HG03558 (cell line): ENCODE results near the gene FOXD1.
"Not testable (repeated sequence)": the region's sequence is repeated elsewhere in the genome, so short reads cannot be mapped to it uniquely, and the experiment has no call there.

Source experiments
- ATAC-seq: cut with Tn5 transposase; IDR thresholded peaks from one replicate; pipeline ENCODE4 v1.9.1; 2021; ENCODE audit warnings: moderate number of reproducible peaks; ENCODE audit not compliant: unreplicated experiment; ENCODE audit errors: extremely low read depth

FOXD1 gene

DNA sequence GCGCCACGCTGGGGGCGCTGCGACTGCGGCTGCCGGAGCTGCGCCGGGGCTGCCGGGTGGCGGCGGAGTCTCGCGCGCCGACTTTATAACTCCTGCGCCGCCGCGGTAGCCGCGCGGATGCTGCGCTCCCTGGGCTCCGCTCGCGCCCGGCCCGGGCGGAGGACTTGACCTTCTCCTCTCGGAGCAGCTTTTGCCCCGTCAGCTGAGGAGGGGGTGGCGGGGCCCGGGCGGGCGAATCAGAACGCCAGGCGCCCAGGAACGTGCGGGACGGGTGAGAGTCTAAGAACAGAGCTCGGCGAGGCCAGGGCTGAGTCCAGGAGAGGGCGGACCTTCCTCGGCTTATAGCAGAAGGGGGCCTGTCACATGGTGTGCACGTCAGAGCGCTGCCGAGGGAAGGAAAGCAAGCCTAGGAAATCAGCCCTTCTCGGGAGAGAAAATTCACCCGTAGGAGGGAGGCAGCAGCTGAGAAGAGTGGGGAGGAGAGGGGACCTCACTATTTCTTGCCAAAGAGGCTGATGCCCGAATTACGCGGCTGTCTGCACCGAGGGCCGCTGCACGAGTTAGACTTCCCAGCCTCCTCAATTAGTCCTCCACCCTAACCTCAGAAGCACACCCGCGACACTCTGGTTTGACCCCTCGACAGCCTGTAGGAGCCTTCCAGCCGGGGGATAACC lies at the start of gene FOXD1:
Gene FOXD1 (minus strand): TSS at position 315 of the 674 bp plus-strand sequence. CDS start 415 bp downstream, outside the sequence.
- ATAC-seq: no peak

DNA sequence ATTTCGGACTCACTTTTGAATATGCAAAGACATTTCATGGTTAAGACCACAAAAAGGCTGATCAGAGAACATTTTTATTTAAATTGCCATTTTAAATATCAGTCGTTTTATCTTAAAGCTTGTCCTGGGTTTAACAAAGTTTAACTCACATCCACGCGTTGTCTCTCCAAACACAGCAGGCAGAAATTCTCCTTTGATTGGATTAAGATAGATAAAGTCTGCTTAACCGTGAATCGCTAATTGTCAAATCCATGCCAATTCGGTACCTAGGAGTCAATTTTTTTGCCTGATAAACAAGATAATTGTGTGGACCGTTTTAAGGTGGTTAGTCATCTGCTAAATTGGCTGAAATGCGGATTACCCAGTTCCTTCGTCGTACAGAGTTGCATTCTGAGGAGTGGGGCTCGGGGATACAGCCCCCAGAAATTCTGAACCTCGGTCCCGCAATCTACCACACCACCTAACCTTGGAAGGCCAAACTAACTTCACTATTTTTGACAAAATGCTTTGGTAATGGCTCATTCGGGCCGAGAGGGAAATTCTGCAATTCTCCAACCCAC lies 49.0 kb upstream of the FOXD1 start:
- ATAC-seq: no peak

DNA sequence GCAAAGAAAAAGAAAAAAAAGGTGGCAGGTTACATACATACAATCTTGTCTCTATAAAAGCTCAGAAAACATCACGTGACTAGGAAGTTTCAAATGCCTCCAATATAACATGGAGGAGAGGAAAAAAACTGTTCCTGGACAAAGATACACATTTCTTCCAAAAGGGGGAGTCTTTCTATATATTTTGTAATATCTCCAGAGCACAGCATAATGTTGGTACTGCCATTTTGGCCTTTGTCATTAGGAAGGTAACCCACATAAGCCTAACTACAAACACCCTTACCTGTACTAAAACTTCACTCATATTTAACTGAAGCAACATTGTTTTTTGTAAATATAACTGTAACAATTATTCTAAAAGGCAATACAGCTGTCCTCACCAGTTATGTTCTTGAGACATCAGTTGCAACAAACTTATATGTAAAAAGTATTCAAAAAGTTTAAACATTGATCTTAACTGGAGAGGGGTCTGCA lies 48.4 kb upstream of the FOXD1 start:
- ATAC-seq: no peak

DNA sequence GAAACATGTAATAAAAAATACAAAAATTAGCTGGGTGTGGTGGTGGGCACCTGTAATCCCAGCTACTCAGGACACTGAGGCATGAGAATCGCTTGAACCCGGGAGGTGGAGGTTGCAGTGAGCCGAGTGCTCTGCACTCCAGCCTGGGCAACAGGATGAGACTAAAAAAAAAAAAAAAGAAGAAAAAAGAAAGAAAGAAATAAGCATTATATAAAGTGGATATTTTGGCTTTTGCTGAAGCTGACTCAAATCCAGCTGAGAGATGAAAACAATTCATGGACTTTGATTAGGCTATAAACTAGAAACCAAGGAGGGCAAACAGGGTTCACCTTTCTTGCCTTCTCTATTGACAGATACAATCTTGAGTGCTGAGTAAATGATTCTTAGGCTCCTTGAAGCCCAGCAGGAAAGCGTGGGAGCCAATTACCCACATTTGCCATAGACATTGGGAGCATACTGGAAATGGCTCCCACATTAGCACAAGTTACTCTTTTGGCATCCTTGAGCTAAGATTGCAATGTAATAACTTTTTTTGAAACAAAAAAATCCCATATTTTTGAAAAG lies 47.3 kb upstream of the FOXD1 start:
- no peak for ATAC-seq

DNA sequence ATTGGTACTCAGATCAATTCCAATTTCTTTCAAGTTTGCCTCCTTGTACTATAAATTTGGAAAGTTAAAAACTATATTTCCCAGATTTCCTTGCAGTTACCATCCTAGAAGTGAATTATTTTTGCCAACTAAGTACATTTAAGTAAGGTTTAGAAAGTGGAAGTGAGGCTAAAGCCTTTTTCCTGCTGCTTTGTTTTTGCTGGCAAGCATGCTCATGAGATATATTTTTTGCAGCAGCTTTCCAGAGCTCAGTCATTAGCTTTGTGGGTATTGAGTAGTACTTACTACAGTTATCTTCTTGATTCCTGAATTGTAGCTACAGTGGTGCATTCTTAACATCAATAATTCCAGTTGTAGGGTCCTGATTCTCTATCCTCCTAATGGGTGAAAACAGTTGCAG lies 46.1 kb upstream of the FOXD1 start:
- ATAC-seq: no peak

DNA sequence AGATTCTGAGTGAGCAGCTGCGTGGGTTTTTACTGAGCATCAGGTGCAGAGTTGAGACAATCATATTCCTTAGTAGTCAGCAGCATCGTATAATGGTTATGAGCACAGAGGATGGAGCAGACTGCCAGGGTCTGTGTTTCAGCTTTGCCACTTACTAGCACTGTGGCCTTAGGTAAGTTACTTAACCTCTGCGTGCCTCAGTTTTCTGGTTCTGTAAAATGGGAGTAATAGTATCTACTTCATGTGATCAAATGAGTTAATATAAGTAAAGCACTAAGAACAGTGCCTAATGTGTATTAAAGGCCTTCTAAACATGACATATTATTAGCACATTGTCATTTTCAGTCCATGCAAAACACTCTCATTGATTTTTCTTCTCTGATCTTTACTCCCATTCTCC lies 44.8 kb upstream of the FOXD1 start:
- no peak for ATAC-seq

DNA sequence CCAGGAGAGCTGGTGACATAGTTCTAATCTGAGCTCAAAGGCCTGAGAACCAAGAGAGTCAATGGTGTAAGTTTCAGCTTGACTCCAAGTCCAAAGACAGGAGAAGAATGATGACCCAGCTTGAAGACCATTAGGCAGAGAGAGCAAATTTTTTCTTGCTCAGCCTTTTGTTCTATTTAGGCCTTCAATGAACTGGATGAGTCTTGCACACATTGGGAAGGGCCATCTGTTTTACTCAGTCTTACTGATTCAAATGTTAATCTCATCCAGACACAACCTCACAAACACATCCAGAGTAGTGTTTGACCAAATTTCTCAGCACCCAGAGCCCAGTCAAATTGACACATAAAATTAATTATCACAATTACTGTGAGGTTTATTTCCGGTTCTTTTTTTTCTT lies 42.6 kb upstream of the FOXD1 start:
- no peak for ATAC-seq

DNA sequence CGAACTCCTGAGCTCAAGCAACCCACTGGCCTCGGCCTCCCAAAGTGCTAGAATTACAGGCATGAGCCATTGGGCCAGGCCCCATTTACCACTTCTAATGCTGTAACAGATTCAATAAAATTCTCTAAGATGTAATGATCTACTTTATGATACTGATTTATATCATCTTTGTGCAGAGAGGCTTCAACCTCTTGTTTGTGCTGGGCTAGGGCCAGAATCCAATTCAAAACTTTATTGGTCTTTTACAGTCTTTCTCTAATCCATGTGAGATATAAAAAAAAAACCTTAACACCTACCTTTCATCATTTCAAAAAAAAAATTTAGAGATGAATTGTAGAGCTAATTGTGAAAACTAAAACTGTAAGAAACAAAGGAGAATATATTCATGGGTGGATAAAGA lies 41.5 kb upstream of the FOXD1 start:
- no peak for ATAC-seq

DNA sequence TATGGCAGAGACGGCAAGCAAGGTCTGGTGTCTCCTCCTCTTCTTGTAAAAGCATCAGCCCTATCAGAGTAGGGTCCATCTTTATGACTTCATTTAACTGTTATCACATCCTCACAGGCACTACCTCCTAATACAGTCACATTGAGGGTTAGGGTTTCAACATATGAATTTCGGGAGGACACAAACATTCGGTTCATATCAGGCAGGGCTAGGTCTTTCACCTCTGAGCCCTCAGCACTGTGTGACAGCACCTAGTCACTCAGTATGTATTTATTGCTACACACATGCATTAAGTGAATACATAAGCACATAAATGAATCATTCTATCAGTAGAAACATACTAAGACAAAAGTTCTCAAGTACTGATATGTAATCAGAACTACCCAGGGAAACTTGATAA lies 40.2 kb upstream of the FOXD1 start:
- ATAC-seq: no peak

DNA sequence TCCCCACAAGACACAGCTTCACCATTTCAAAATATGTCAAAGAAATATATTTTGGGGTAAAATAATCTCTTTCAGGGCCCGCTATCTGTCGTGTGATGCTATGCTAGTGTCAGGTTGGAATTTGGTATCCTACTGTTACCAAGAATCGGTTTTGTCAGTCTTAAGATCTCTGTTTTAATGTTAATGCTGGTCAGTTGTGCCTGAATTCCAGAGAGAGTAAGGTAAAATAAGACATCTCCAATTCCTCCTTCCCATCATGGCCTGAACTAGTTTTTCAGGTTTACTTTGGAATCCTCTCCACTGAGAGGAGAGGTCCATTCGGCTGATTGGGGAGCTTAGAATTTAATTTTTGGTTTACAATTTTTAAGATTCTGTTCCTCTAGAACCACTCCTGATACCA lies 39.2 kb upstream of the FOXD1 start:
- ATAC-seq: no peak

DNA sequence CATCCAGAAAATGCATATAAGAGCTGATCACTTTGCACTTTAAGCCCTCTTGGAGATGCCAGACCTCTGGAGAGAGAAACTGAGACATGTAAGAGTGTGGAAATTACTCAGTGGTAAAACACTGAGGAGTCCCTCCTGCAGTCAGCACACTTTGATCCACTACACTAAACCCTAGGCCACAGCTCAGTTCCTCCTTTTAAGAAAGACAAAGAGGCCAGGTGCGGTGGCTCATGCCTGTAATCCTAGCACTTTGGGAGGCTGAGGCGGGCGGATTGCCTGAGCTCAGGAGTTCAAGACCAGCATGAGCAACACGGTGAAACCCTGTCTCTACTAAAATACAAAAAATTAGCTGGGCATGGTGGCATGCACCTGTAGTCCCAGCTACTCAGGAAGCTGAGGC lies 38.7 kb upstream of the FOXD1 start:
- not testable (repeated sequence) for ATAC-seq

DNA sequence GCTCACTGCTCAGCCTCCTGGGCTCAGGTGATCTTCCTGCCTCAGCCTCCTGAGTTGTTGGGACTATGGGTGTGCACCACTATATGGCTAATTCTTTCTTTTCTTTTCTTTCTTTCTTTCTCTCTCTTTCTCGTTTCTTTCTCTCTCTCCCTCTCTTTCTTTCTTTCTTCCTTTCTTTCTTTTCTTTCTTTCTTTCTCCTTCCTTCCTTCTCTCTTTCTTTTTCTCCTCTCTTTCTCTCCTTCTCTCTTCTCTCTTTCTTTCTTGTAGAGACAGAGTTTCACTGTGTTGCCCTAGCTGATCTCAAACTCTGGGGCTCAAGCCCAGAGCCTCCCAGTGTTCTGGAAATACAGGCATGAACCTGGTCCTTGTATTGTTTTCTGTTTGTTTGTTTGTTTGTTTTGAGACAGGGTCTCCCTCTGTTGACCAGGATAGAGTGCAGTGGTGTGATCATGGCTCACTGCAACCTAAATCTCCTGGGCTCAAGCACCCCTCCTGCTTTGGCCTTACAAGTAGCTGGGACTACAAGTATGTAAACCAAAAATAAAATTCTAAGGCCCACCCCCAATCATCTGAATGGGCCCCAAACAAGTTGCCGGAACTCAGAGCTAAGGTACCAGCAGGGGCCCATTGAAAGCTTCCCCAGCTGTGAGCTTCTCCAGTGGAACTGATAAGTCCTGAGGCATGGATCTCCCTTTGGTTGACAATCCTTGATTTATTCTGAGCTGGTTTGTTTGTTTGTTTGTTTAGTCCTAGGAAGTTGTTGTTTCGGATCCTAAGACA lies 37.7 kb upstream of the FOXD1 start:
- ATAC-seq: no peak

DNA sequence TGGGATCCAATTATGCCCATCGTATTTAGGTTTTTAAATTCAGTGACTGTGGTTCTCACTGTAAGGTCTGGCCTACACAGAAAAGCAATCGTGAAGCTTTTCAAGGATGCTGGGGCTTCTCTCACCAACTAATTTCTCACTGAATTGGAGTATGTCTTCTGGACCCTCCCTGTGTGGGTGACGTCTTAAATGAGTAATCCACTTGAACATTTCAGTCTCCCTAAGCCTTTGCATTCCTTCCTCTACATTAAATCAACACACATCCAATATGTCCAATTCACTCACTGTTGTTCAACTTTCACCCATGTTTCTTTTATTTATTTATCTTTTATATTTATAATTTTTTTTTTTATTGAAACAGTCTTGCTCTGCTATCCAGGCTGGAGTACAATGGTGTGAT lies 37.1 kb upstream of the FOXD1 start:
- ATAC-seq: no peak

DNA sequence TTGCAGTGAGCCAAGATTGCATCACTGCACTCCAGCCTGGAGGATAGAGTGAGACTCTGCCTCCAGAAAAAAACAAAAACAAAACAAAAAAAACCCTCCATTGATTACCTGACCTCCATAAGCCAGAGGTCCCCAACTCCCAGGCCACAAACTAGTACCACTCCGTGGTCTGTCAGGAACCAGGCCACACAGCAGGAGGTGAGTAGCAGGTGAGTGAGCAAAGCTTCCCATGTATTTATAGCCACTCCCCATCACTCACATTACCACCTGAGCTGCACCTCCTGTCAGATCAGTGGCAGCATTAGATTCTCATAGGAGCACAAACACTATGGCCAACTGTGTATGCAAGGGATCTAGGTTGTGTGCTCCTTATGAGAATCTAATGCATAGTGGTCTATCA lies 35.9 kb upstream of the FOXD1 start:
- no peak for ATAC-seq

DNA sequence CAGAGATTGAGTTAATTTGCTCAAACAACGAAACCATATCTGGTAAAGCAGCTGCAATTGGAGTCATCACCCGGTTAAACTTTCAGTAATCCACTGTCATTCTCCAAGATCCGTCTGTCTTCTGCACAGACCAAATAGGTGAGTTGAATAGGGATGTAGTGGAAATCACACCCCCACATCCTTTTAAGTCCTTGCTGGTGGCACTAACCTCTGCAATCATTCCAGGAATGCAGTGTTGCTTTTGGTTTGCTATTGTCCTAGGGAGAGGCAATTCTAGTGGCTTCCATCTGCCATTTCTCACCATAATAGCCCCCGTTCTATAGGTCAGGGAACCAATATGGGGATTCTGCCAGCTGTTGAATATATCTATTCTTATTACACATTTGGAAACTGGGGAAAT lies 35.1 kb upstream of the FOXD1 start:
- ATAC-seq: no peak

DNA sequence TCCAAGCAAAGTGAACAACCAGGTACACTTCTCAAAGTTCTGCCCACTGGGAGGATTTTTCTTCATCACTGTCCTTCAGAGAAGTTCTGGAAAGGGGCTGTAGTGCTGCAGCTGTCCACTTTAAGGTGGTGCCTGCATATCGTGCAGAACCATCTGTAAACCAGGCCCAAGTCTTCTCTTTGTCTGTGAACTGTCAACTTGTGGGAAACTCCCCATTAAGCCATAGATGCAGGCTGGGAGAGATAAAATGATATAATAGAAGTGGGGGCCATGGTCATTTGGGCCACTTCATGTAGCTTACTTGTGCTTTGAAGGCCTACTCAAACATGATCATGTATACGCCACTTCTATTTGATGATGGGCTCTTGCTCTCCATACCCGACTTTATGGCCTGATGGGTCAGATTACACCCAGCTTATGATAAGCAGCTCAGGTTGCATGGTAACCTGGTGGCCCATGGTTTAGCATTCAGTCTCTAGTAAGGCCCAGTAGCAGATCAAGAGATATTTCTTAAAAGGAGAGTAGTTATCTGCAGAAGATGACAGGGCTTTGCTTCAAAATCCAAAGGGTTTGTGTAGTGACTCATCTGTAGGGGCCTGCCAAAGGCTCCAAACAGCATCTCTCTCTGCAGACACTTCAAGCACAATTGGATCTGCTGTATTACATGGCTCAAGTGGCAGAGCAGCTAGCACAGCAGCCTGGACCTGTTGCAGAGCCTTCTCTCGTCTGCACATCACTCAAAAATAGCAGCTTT lies 34.0 kb upstream of the FOXD1 start:
- no peak for ATAC-seq

DNA sequence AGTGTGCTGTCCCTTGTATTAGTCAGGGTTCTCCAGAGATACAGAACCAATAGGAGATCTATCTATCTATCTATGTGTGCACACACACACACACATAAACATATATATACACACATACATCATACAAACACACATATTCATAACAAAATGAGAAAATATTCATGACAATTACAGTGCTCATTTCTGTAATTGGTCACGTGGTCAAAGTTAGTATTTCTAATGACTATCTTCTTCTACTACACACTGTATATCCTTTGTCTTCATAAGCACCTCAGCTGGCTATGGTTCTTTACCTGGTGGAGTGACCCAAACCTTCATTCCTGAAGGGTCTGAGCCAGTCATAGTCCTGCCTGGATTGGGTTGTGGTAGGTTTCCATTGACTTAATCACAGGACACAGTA lies 31.9 kb upstream of the FOXD1 start:
- ATAC-seq: no peak

DNA sequence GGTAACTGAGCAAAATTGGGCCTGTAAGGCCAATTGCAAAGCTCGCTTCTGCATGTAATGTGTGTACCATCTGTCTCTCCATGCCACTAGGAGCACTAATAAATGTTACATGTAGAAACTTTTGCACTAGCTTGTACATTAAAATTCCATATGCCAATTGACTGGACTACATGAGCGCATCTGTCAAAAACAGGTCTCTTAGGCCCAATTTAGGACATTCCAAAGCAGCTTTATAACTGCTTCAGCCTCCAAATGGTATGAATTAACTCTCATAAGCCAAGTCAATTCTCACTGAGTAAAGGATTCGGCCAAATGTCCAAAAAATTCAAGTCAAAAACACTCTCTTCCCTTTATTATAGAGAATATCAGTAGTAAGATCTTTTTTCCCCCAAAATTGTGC lies 23.5 kb upstream of the FOXD1 start:
- ATAC-seq: no peak

DNA sequence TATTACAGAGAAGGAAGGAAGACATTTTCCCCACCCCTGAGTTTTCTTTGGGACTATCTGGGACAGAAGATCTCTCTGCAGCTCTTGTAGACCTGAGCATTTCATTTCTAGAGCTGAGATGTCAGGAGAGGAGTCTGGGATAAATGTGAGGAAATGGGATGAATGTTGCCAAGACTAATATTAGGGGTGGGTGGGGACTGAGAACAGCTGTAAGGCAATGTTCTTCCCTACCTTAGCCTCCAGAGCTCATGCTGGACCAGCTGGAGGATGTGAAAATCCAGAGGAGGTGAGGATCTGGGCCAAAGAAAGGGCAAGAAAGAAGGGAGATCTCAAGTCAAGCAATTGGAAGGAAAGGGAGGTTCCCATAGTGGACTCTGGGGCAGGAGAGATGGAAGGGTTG lies 23.1 kb upstream of the FOXD1 start:
- no peak for ATAC-seq

DNA sequence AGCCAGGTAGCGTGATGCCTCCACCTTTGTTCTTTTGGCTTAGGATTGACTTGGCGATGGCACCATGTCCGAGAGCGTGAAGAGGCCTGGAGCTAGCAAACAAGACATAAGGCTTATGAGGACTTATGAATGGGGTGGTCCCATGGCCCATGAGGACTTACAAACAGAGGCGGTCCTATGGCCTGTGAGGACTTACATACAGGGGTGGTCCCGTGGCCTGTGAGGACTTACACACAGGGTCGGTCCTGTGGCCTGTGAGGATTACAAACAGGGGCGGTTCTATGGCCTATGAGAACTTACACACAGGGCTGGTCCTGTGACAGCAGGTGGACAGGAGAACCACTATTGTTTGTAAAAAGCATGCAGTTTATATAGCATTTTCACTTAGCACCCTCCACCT lies 21.3 kb upstream of the FOXD1 start:
- ATAC-seq: no peak

DNA sequence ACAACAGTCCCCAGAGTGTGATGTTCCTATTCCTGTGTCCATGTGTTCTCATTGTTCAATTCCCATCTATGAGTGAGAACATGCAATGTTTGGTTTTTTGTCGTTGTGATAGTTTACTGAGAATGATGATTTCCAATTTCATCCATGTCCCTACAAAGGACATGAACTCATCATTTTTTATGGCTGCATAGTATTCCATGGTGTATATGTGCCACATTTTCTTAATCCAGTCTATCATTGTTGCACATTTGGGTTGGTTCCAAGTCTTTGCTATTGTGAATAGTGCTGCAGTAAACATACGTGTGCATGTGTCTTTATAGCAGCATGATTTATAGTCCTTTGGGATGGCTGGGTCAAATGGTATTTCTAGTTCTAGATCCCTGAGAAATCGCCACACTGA lies 20.1 kb upstream of the FOXD1 start:
- not testable (repeated sequence) for ATAC-seq
